Activated T-cell treated with anti-CD3 and anti-CD28 coated beads for 48 hours (primary cell): ENCODE measurements around the gene CNTLN.
A peak's percentile ranks its signal among the peaks of the same experiment; 100 is the strongest.

Experiments
- DNase-seq: peaks from one replicate; pipeline ENCODE4 v3.0.0-alpha.2; 2020; ENCODE audit warnings: low read depth

The CNTLN gene, protein sequence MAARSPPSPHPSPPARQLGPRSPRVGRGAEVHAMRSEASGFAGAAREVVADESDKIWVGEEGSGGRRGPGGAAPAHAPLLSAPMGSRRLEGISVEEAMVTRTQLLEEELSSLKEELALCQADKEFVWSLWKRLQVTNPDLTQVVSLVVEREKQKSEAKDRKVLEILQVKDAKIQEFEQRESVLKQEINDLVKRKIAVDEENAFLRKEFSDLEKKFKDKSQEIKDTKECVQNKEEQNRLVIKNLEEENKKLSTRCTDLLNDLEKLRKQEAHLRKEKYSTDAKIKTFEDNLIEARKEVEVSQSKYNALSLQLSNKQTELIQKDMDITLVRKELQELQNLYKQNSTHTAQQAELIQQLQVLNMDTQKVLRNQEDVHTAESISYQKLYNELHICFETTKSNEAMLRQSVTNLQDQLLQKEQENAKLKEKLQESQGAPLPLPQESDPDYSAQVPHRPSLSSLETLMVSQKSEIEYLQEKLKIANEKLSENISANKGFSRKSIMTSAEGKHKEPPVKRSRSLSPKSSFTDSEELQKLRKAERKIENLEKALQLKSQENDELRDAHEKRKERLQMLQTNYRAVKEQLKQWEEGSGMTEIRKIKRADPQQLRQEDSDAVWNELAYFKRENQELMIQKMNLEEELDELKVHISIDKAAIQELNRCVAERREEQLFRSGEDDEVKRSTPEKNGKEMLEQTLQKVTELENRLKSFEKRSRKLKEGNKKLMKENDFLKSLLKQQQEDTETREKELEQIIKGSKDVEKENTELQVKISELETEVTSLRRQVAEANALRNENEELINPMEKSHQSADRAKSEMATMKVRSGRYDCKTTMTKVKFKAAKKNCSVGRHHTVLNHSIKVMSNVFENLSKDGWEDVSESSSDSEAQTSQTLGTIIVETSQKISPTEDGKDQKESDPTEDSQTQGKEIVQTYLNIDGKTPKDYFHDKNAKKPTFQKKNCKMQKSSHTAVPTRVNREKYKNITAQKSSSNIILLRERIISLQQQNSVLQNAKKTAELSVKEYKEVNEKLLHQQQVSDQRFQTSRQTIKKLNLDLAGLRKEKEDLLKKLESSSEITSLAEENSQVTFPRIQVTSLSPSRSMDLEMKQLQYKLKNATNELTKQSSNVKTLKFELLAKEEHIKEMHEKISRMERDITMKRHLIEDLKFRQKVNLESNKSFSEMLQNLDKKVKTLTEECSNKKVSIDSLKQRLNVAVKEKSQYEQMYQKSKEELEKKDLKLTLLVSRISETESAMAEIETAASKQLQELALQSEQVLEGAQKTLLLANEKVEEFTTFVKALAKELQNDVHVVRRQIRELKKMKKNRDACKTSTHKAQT (N-terminal part only)

DNA sequence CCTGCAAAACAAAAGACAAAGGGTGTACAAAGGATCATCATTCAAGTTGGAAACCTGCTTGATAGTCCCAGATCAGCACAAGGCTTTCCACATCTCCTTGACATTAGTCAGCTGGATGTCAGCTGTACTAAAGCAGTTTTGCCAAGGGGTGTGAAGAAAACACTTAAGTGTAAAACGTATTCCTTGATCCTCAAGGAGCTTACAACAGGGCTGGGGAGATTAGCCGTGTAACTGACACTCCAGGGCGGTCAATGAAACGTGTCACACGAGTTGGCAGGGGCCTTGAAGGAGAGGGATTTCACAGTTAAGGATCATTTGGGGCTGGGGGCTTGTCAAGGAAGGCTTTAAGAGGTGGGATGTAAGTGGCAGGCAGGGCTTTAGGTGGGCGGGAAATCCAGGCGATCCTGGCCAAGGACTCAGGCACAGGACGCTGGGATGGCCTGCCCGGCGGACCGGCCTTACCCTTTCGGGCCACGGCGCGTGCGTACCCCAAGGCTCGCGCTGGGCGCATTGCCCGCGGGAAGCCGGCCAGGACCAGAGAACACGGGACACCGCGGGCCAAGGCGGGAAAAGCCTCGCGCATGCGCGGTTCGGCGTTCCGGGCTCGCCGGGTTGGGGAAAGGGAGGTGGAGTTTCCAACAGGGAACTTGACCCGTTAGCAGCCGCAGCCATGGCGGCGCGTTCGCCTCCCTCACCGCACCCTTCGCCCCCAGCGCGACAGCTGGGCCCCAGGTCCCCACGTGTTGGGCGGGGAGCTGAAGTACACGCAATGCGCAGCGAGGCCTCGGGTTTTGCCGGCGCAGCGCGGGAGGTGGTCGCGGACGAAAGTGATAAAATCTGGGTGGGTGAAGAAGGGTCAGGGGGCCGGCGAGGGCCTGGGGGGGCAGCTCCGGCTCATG, at the start of gene CNTLN:
Gene CNTLN (plus strand): TSS at position 645 of the 899 bp plus-strand sequence. CDS start 26 bp downstream, at position 671.
- DNase-seq, result peak; percentile 72

DNA sequence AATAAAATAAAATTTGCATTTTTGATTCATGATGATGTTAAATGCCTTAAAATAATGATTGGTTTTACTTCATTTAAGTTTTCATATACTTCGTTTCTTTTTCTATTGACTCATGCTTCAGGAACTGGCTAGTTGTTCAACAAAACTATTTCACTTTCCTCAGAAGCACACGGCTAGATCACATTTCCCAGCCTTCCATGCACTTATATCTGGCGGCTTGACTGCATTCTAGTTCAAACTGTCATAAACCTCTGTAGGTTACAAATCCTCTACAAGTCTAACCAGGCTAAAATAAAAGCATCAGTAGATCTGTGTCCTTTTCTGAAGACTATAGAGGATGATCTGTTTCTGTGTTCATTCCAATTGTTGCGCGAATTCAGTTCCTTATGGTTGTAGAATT, 46.3 kb upstream of the CNTLN start:
- no peak for DNase-seq

GRCh38 chr9:17090041-17090440, 44.8 kb upstream of the CNTLN start:
- DNase-seq, result no peak

GRCh38 chr9:17116400-17116837, 18.4 kb upstream of the CNTLN start:
- no peak for DNase-seq

- DNase-seq, result no peak
Measured at GRCh38 chr9:17117372-17117771, 17.5 kb upstream of the CNTLN start.

- DNase-seq, result no peak
Measured at GRCh38 chr9:17120203-17120602, 14.6 kb upstream of the CNTLN start.

DNA sequence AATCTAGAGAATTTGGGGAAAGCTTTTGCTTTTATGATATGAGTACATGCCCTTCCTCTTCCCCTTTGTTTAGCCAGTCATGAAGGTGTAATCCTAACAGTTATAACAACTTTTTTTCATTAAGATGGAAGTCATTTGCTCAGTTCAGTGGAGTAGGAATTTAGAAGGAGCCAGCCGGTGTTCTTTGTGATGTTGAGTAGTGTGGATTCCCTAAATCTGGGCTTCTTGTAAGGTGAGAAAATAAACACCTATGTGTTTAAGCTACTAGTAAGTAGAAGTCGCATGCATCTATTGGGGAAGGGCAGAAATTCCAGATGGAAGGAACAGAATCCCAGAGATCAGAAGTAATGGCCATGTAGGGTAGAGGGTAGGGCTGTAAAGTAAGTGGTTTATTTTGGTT, 13.6 kb upstream of the CNTLN start:
- no peak for DNase-seq

DNA sequence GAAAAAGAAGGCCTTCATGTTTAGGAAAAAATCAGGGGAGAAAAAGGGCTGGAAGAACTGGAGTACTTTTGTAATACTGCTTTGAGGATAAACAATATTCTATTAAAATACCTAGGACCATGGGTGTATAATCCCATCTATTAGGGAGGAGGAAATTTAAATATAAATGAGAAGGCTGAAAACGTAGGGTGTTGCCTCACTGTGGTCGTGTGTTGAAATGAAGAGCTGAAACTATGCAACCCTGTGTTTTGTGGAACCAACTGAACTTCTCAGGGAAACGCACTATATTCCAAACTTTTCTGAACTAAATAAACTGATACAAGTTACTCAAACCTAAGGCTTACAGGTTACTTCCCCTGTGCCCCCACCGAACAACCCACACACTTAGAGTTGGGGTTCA, 4.5 kb upstream of the CNTLN start:
- DNase-seq, result no peak

- DNase-seq, result no peak
Measured at GRCh38 chr9:17130725-17131124, 4.1 kb upstream of the CNTLN start.

DNA sequence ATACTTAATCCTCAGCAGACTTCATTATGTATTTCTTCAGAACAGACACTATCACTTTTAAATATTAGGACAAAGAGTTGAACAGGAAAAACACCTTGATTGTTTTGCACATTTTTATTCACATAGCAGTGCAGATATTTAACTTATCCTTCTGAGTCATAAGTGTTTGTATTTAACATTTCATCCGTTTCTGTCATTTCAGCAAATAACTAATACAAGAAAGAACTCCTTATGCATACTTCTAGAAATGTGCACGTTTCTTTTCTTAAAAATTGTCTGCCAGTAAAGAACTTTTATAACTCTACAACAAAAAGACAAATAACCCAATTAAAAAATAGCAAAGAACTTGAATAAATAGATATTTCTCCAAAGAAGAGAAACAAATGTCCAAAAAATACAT, 3.3 kb upstream of the CNTLN start:
- no peak for DNase-seq

- DNase-seq, result peak; percentile 15
Measured at GRCh38 chr9:17135295-17136160, 688 bp downstream of the CNTLN start.

DNA sequence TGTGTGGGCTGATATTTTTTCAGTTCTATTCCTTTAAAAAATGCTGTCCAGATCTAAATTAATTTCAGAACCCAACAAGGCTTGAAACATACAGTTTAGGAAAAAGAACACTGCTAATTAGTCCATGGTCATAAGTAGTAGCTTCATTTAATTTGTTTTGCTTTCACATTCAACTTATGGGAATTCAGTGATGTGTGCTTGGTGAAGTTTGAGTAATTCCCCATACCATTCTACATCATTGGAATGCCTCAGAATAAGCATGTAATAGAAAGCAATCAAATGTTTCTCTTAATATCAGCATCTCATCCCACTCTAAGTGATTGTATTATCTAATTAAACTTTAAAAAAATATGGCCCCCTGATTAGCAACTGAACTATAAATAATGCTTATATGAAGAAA, 2.7 kb downstream of the CNTLN start:
- no peak for DNase-seq

DNA sequence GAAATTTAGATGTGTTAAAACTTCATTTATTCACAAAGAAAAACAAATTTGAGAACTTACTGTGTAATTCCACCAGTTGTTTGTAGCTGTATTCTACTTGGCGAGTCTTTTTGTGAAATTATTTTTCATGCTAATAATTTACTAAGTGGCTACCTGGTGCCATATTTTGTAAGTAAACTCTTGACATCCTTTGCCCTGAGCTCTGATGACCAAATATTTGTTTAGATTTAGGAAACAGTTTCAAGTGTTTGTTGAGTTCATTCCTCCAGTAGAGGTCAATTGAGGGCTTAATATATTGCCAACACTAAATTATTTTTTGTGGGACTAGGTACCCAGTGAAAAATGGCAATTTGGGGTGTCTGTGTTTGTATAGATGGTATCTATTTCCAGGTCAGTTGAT, 3.7 kb downstream of the CNTLN start:
- no peak for DNase-seq

- DNase-seq, result no peak
Measured at GRCh38 chr9:17140418-17140817, 5.6 kb downstream of the CNTLN start.

DNA sequence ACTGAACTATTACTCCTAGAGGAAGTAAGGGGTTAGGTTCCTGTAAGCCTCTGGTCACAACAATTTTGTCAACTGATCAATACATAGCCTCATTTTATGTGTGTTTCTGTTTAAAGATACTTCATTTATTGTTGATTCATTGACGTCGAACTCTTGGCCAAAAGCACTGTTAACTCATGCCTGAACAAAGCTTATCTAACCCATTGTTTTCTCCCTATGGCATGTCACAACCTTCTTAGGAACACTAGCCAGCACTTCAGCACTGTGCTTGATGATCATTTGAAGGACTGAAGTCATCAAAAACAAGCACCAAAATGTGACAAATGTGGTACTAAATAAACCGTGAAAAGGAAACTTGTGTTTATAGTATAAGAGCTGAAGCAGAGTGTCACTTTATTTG, 13.5 kb downstream of the CNTLN start:
- DNase-seq, result no peak

DNA sequence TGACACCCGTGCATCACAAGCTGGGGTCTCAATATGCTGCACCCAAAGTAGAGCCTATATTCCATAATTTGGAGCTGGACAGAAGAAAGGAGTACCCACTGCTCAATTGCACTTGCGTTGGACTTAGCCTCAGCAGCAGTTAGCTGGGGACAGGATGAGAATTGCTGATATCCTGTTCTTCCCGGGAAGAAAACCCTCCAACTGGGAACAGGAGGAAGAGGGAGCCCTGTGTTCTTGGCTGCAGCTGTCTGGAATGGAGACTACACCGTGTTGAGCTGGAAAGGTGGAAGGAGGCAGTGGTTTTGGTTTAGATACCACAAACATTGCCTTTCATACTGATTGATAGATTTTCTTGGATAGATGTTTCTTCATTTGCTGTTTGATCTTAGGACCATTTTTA, 24.6 kb downstream of the CNTLN start:
- no peak for DNase-seq

DNA sequence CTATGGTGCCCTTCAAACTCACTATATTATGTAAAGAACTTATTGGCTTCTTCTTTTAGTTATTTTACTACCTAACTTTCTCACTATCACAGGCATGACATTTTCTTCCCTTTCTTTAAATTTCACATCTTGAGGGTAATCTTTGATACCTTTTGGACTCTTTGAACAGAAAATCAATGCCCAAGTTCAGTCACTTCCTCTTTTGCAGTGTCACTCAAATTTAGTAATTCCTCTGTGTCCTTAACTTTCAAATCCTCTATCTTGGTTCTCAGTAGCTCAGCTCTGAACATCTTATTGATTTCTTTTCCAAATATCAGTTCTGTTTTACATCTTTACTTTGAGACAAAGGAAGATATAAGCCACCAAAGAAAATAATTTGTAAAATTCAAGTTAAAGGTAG, 25.5 kb downstream of the CNTLN start:
- DNase-seq, result no peak

DNA sequence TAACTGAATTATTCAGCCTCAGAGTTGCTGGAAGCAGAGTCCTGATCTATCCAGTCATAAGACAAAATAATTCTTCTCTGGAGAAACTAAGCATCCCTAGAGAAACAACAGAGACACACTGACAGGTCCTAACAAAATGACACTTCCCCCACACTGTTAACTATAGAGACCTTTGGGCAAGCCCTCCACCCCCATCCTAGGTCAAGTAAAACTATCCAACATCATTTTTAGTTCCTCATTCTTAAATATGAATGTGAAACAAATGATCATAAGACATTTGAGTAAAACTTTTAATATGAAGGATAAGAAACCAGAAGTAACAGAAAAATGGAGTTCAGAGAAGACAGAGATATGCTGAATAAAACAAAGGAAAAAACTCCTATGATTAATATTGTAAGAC, 30.9 kb downstream of the CNTLN start:
- no peak for DNase-seq

DNA sequence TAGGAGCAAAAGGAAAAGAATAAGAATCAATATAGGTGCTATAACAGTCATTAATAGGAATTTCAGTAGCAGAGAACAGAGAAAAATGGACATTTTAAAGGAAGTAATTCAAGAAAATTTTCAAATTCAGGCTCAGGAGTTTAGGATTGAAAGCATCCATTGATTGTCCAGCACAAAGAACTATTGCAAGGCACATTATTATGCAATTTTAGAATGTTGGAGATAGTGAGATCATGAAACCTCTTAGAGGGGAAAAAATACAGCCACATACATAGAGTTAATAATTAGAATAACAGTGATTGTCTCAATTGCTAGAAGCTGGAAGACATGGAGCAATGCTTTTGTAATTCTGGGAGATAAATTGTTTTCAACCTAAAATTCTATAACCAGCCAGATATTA, 31.5 kb downstream of the CNTLN start:
- no peak for DNase-seq
